HG03196 (cell line): ENCODE data around the gene PRDM2.

Experiments
- ATAC-seq: cut with Tn5 transposase; IDR thresholded peaks from one replicate; pipeline ENCODE4 v1.9.1; 2021; ENCODE audit not compliant: unreplicated experiment

The PRDM2 gene

DNA sequence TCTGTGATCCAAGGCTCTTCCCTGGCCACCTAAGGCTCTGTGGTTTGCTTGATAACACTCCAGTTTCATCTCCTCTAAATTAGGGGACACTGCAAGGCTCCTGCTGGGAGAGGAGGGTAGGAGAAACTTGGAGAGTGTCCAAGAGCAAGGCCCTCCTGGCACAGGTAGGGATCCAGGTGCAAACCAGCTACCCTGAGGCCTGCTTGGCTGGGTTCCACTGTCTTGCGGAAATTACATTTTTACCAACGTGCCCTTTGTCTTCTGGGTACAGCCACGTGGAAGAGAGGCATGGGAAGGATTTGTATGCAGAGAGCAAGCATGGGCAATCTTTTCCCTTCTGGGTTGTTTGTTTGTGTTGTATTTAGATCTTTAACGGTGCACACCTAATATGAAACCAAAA, 132.5 kb downstream of the PRDM2 start:
- no peak for ATAC-seq

DNA sequence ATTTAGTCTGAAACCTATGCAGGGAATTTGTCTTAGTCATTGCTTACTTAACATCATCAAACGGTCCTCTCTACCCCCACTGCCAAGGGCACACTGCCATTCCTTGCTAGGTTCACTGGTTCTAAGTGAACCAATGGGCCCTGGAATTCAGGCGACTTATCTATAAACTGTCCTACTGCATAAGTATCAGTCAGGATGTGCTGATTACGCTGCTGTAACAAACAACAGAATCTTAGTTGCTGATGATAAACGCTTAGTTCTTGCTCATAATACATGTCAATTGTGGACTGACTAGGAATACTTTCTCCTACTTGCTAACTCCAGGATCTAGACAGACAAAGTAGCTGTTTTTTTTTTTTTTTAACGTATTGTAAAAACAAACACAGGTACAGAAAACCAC, 136.1 kb downstream of the PRDM2 start:
- ATAC-seq: no peak

DNA sequence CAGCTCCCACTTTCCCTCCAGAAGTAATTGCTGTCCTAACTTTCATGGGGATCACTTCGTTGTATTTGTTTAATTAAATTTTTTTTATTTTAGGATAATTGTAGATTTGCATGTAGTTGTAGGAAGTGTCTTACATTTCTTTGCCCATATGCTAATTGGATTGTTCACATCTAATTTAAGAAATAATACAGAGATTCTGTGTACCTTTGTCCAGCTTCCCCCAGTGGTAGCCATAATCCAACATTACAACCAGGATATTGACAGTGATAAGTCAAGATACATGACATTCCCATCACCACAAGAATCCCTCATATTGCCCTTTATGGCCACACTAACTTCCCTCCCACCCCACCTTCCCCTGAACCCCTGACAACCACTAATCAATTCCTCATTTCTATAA, 136.6 kb downstream of the PRDM2 start:
- no peak for ATAC-seq

DNA sequence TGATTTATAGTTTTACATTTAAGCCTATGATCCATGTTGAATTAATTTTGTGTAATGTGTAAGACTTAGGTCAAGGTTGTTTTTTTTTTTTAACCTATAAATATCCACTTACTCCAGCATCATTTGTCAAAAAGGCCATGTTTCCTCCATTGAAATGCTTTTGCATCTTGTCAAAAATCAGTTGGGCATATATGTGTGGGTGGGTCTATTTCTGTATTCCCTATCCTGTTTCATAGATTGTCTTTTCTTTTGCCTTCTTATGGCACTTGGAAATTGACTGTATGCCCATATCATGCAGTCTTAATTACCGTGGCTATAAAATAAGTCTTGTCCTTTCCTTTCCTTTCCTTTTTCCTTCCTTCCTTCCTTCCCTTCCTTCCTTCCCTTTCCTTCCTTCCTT, 138.2 kb downstream of the PRDM2 start:
- ATAC-seq: no peak

DNA sequence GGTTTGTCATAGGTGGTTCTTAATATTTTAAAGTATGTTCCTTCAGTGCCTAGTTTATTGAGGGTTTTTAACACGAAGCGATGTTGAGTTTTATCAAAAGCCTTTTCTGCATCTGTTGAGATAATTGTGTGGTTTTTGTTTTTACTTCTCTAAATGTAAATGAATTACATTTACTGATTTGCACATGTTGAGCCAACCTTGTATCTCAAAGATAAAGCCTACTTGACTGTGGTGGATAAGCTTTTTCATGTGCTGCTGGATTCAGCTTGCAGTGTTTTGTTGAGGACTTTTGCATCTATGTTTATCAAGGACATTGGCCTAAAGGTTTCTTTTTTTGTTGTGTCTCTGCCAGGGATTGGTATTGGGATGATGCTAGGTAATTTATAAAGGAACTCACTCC, 142.5 kb downstream of the PRDM2 start:
- no peak for ATAC-seq

DNA sequence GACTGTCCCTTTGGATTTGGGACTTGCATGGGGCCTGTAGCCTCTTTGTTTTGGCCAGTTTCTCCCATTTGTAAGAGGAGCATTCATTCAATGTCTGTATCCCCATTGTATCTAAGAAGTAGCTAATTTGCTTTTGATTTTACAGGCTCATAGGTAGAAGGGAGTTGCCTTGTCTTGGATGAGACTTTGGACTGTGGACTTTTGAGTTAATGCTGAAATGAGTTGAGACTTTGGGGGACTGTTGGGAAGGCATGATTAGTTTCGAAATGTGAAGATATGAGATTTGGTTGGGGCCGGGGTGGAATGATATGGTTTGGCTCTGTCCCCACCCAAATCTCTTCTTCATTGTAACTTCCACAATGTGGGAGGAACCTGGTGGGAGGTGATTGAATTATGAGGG, 151.7 kb downstream of the PRDM2 start:
- ATAC-seq: no peak

DNA sequence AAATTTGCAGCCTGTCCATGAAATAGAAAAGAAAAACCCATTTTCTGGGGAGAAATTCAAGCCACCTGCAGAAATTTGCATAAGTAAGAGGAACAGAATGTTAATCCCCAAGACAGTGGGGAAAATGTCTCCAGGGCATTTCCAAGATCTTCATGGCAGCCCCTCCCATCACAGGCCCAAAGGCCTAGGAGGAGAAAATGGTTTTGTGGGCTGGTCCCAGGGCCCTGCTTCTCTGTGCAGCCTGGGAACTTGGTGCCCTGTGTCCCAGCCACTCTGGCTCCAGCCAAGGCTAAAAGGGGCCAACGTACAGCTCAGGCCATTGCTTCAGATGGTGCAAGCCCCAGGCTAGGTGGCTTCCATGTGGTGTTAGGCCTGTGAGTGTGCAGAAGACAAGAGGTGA, 155.6 kb downstream of the PRDM2 start:
- ATAC-seq: no peak

DNA sequence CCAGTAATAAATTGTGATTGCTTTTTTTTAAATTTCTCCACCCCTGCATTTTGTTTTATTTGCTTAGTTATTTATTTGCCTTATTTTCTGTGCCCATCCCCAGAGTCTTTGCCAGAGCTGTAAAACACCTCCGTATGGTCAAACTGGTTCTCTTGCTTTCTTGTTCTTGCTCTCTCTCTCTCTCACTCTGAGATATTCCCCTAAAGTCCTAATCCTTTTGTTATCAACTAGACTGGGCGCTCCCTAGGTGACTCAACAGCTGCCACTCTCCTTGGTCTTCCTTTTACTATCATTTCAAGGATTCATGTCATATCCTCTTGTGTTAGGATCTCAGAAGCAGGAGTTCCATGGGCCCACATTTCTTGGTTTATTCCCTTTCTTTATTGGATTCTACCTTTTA, 160.0 kb downstream of the PRDM2 start:
- no peak for ATAC-seq

DNA sequence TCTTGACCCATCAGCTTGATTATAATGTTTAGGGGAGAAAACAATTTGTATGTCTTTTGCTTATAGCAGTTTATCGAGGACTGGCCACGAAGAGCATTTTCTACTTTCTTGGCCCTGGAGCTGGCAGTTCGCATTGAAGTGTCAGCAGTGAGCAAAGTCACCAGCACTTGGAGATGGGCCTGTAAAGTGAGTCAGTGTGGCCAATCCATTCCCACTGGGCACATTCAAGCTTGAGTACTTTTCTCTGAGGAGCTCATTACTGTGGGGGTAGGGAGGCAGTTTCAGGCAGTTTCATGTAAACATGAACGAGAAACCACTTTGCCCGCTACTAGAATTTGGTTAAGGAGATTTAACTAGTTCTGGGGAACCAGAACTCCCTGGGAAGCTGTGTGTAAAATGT, 164.8 kb downstream of the PRDM2 start:
- no peak for ATAC-seq

DNA sequence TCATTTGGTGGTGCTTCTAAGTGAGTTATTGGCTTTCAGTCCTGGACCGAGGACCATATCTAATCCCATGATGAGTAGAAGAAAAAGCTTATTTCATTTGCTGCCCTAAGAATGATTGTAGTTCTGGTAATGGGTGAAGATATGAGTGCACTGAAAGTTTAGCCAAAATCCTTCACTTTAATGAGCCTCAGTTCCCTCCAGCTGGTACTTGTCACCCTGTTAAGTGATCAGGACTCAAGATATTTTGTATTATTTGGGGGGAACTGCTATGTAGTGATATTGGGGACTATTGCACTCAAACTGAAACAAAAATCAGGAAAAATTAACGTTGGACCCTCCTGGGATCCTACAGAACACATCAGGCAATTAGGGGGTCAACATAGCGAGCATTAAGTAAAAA, 165.9 kb downstream of the PRDM2 start:
- no peak for ATAC-seq

DNA sequence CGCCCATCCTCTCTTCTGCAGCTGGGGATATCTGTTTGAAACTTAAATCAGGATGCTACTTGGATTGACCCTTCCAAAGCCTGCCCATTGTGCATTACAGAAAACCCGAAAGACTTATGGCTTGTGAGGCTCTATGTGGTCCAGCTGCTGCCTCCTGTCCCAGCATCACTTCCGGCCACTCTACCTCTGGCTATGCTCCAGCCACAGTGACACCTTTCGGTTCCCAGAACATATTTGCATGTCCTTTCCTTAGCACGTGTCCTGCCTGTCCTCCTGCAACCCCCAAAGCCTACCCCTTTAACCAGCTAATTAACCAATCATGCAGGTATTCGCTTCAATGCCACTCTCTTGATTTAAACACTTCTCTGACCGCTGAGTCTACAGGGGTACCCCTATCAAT, 167.6 kb downstream of the PRDM2 start:
- no peak for ATAC-seq

DNA sequence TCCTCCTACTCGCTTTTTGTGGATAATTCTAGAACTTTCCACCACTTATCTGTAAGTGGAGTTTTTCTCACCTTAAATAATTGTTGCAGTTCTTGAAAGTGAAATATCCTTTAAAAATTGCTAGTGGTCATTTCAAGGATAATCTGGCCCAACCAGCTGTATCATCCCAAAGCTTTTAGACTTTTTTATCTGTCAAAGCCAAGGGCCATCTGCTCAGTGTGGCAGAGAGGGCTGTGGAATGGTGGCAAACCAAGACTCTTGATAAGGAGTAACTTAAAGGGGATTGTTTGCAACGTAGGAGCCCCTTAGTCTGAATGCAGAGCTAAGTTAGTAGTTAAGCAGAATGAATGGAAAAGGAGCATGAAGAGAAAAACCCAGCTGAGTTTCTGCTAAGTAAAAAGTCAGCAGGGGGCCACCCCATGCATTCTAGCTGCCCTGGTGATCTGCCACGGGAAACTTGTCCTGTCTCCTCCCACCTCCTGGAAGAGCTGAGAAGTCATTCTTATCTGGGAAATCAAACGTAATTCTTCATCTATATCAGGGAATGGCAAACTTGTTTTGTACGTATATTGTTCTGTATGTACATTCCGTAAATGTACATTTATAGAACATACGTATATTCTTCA, 169.3 kb downstream of the PRDM2 start:
- no peak for ATAC-seq

DNA sequence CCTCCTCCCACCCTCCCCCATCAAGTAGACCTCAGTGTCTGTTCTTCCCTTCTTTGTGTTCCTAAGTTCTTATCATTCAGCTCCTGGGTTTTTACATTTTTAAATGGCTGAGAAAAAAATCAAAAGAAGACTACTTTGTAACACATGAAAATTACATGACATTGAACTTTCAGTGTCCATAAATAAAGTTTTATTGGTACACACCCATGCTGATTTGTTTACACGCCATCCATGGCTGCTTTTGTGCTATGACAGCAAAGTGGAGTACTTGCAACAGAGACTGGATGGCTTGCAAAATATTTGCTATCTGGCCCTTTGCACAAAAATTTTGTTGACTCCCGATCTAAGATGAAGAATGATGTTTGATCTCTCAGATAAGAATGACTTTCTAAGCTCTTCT, 171.4 kb downstream of the PRDM2 start:
- ATAC-seq: no peak

DNA sequence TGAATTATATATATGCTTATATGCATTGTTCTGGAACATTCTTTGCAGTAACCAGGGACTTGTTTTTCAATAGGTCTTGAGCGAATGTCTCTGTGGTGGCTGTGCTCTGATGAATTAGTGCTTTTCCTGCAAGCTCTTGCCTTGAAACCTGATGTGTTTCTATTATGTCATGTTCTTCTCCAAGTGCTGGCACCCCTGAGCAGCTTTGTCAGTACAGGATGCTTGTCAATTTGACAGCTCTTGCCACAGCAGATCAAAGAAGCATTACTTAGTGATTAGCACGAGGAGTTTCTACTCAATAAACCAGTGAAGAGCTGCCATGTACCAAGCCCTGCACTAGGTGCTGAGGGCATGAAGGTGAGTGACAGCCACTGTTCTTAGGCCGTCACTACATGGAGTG, 171.9 kb downstream of the PRDM2 start:
- no peak for ATAC-seq

DNA sequence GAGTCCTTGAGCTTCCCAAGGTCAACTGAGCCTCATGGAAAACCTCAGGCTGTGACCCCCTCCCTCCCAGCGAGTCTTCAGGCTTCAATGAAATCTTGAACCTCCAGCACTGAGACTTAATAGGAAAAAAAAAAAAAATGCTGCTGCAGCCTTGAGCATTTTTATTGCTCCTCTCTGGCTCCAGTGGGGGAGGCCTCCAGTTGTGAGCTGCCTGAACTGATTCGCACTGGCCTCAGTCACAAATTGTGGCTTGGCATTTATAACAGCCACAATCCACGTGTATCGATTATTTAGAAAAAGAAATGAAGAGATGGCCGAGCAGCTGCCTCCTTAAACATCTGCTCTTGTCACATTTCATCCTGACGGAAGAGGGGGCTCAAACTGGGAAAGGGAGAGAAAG, 173.0 kb downstream of the PRDM2 start:
- no peak for ATAC-seq
